ENCODE results near the gene LGI4.

LGI4 gene

DNA sequence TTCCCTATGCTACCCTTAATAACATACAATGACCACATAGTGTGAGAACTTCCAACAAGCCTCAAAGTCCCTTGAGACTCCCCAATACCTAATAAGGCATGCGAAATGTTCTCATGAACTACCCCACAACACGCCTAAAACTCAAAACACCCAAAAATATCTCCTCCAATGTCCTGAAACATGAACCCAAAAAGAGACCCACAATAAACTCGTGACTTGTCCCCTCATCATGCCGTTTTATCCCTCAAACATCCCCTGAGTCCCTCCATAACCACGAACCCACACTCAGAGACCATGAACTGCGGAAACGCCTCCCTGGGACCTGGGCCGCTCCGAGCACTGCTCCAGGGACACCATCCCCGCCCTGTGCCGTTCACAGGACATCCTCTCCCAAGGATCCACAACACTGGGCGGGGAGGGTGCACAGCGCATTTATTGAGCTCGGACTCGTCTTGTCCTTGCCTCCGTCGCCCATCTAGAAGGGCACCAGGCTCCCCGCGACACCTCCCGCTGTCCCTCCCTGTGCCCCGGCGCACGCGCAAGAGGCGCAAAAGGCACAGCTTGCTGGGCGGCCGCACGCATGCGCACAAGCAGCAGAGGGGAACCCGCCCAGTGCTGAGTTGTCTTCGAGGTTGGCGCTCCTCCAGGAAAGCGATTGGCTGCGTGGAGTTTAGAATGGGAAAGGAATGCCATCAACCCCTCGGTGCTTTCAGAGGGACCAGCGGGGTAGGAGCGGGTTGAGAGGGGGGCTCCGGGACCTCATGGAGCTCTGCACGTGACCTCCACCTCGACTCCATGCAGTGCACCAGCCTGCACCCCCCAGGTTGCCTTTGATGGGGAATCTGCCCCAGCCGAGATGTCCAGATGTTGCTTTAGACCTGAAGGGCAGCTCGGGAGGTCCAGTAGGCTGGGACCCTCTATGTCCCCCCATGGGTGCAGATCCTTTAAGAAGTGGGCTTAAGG, 10.5 kb downstream of the LGI4 start:
- in situ Hi-C loops (cut with MboI; ENCODE audit: low sequenced_read_pairs) = no loop called here

GRCh38 chr19:35123573-35123972, 11.3 kb downstream of the LGI4 start:
- in situ Hi-C loops (cut with MboI; ENCODE audit: low sequenced_read_pairs) = no loop called here

GRCh38 chr19:35122687-35123551, 11.9 kb downstream of the LGI4 start:
- in situ Hi-C loops (cut with MboI; ENCODE audit: low sequenced_read_pairs) = no loop called here

- in situ Hi-C loops (cut with MboI; ENCODE audit: low sequenced_read_pairs) = no loop called here
These were observed 14.0 kb downstream of the LGI4 start for GRCh38 chr19:35120898-35121297.

- in situ Hi-C loops (cut with MboI; ENCODE audit: low sequenced_read_pairs) = no loop called here
These were observed 14.4 kb downstream of the LGI4 start for GRCh38 chr19:35120492-35120891.

DNA sequence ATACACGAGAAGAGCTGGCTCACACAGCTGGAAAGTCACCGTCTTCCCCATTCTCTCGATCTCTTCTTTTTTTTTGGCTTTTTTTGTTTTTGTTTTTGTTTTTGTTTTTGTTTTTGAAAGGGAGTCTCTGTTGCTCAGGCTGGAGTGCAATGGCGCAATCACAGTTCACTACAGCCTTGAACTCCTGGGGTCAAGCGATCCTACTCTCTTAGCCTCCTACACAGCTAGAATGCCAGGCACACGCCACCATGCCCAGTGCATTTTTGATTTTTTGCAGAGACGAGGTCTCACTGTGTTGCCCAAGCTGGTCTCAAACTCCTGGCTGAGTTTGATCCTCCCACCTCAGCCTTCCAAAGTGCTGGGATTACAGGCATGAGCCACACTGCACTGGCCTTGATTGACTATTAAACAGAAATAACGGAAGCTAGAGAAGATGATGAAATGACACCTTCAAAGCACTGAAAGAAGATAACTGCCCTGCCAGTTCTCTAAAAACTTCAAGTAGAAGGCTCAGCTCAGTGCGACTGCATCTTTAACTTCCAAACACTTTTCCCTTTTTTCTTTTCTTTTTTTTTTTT, 15.2 kb downstream of the LGI4 start:
- in situ Hi-C loops (cut with MboI; ENCODE audit: low sequenced_read_pairs) = no loop called here

DNA sequence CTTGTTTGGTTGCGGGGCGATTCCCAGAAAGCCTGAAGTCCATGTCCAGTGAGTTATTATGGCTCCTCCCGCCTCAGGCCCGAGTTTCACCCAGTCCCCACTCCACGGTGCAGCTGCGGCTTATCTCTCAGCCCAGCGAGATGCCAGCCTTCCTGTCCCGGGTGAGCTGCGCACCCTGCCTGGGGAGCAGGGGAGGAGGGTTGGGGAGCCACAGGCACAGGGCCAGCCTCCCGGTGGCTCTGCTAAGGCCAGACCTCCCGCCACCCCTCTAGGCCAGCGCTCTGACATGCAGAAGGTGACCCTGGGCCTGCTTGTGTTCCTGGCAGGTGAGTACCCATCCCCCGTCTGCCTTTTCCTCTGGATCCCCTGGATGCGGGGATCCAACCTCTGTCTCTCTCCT, 15.8 kb downstream of the LGI4 start:
- in situ Hi-C loops (cut with MboI; ENCODE audit: low sequenced_read_pairs) = no loop called here

- in situ Hi-C loops (cut with MboI; ENCODE audit: low sequenced_read_pairs) = no loop called here
These were observed 16.4 kb downstream of the LGI4 start for GRCh38 chr19:35118268-35119020.

DNA sequence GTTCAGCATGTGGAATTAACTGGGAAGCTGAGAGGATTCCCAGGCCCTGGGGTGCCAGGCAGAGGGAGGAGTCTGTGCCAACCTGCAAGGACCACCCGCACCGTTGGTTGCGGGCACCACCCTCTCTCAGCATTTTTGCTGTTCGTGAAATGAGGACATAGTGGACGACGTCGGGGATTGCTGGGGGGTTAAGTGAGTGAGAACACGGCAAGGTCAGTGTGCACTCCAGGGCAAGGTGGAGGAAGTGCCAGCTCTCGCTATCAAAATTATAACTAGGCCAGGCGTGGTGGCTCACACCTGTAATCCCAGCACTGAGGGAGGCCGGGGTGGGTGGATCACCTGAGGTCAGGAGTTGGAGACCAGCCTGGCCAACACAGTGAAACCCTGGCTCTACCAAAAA, 17.1 kb downstream of the LGI4 start:
- in situ Hi-C loops (cut with MboI; ENCODE audit: low sequenced_read_pairs) = no loop called here

GRCh38 chr19:35117116-35117515, 17.7 kb downstream of the LGI4 start:
- in situ Hi-C loops (cut with MboI; ENCODE audit: low sequenced_read_pairs) = no loop called here

DNA sequence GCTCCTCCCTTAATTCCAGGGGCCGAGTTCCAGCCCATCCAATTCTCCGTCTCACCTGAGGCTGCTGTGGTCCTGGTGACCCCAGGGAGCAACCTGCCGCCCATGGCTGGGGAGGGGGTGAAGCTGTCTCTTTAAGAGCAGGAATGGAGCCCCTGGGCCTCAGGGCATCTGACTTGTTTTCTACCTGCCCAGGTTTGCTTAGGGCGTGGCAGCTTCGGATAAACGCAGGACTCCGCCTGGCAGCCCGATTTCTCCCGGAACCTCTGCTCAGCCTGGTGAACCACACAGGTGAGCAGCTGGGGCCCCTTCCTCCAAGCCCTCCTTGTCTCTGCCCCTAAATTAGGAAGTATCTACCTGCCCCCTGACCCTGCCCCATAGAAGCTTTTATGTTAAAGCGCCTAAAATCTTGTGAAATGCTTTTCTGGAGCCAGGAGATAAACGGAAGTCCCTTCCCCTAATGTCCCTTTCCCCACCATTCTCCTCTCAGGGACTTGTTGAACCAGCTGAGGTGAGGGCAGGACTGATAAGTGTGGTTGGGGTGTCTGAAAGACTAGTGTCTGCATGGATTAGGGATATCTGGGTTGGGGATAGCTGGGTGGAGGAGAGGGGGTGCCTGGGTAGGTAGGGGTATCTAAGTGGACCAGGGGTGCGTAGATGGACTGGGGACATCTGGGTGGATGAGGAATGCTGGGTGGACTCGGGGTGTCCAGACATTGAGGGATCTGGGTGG, 18.6 kb downstream of the LGI4 start:
- in situ Hi-C loops (cut with MboI; ENCODE audit: low sequenced_read_pairs) = no loop called here

DNA sequence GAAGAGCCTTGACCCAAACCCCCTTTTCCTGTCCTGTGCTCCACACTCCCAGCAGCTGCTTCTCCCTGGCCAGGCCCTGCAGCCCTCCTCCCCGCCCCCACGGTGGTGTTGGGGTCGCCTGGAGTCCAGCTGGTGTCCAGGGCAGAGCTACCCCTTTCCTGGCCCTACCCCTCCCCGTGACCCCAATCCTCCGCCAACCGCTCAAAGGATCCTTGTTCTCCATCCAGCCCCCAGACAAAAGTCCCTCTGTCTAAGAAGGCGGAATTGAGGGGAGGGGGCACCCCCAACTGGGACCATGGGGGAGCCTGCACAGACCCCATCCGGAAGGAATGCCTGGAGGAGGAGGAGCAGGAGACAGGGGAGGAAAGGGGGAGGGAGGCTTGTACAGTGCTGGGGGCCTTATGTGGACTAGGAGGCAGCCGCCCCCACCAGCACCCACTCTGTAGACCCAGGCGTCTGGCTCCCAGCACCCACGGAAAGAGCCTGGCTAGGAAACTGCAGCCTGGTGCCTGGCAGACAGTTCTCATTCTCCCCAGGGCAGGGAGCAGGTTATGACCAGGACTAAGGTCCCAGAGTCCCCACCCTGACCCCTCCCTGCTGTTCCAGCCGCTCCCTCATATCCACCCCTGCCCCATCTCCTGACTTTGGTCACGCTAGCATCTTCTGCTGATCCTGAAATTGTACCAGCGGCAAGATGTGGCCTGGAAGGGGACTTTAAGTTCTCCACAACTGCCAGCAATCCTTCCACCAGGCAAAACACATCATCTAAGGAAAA, 19.5 kb downstream of the LGI4 start, which contains the start of gene FXYD3:
FXYD3 (plus strand) TSS at position 647 of the 775 bp plus-strand sequence. CDS start 3,554 bp downstream, outside the sequence.
- in situ Hi-C loops (cut with MboI; ENCODE audit: low sequenced_read_pairs) = no loop called here

DNA sequence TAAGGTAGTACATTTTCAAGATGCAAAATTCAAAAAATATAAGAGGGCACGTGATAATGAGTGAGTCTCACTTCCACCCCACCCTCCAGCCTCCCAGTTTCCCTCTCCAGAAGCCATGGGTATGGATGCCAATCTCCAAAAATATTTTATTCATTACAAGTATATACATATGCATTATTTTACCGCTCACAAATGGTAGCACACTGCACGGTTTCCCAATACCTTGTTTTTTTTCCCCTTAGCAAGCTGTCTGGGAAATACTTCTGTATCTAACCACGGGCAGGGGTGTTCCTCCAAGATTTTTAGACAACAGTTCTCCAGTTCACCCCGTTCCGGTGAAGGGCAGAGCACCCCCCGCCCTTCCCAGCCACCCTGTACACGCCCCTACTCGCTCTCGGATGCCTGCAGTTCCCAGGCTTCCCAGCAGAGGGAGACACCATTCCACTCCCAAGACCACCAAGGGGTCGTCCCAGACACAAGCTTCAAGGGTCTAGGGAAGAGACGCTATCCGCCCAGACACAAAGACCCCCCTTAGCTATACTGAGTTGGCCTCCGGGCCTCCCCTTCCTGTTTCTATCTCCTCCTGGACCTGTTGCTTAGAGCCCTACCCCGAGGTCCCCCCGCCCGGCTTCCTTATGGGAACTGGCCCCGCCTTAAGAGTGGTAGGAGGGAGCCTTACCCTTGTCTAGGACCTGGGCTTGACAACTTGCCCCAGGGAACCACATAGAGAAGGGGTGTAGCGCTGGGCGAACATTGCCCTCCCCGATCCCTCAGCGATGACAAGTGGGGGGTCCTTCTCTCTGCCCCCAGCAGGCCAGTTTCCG, 20.3 kb downstream of the LGI4 start:
- in situ Hi-C loops (cut with MboI; ENCODE audit: low sequenced_read_pairs) = no loop called here

DNA sequence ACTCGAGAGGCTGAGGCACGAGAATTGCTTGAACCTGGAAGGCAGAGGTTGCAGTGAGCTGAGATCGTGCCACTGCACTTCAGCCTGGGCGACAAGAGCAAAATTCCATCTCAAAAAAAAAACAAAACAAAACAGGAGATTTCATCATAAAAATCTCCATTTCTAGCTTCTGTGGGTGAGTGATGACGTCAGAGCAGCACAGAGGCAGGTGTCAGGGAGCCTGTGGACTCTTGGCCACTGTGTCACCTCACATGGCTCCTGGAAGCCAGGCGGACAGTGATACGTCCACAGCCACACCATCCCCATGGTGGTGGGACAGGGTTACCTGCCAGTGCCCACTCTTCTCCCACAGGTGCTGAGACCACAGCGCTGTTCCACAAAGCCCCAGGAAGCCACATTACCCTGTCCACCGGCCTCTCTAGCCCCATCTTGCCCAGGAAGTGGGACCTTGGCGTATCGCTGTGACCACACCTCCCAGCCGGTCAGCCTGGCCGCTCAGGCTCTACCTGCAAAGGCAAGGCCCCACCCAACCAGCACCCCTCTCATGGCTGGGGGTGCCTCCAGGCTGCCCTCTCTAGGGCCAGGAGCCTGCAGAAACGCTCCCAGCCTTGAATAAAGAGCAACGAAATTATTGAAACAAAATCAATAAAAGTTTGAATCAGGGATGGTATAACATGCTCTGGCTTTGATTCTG, 21.7 kb downstream of the LGI4 start:
- in situ Hi-C loops (cut with MboI; ENCODE audit: low sequenced_read_pairs) = no loop called here

DNA sequence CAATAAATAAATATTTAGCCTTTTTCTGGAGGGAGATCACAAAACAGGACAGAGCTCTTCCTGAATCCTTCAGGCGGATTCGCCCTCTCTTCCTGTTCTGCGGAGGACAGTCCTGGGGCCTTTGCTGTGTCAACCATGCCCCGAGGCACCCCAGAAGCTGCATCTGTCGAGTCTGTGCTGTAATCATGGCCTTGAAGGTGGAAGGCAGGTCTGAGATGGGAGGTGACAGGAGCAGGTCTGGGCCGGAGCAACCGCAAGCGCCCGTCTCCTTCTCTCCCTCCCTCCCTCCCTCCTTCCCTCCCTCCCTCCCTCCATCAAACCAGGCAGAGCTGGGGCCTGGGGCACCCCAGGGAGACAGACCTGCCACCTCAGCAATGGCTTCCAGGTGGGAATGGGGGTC, 23.9 kb downstream of the LGI4 start:
- in situ Hi-C loops (cut with MboI; ENCODE audit: low sequenced_read_pairs) = no loop called here

GRCh38 chr19:35109395-35110112, 25.3 kb downstream of the LGI4 start:
- in situ Hi-C loops (cut with MboI; ENCODE audit: low sequenced_read_pairs) = no loop called here

DNA sequence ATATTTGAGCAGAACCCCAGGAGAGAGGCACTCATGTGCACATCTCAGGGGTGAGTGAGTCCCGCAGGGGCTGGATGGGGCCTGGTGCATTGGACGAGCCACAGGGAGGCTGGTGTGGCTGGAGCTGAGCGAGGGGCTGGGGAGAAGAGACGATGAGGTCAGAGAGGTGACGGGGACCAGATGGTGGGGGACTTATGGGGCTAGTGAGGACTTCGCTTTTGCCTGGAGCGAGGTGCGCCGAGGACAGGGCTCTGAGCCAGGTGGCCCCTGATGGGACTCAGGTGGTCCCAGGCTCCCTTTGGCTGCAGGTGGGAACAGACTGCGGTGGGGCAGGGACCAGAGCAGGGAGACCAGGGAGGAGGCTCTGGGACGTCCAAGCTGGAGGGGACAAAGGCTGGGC, 26.1 kb downstream of the LGI4 start:
- in situ Hi-C loops (cut with MboI; ENCODE audit: low sequenced_read_pairs) = no loop called here

Measured in HL-60/S4 treated with phorbol 12-myristate 13-acetate at 8.2 ng/mL for 4 days and 3 days (cell line).